Measurements from ENCODE around the gene HEBP1. TPM values are rescaled to one million over a fixed set of nuclear protein-coding genes. Genes with fewer than 3 reads are reported as not detected.

HEBP1 gene
- total and polyA plus RNA-seq, 5 donors from 2014 or later: 12.1 to 26.3 (median 21.8) TPM

DNA sequence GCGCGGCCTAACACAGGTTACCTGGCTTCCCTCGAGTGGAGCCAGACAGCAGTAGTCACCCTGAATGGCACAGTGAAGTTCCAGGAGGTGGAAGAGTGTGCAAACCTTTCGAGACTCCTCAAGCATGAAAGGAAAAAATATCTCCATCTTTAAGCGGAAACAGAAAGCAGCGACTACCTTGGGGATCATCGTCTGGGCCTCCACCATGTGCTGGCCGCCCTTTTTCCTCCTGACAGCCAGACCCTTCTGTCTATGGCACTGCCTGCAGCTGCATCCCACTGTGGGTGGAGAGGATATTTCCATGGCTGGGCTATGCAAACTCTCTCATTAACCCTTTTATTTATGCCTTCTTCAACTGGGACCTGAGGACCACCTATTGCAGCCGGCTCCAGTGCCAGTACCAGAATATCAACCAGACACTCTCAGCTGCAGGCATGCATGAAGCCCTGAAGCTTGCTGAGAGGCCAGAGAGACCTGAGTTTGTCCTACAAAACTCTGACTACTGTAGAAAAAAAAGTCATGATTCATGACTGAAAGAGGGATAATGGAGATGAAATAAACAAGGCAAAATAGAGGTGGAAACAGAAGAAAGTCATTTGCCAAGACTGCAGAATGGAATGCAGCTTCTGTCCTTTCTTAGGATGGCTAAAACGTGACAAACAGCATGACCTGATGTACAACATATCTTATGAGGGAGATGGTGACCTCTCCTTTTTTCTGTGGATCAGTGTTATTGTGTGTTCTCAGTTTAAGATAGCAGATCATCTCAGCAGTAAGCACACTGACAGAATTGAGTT is 2.4 kb upstream of the HEBP1 start:
- Histone ChIP-seq H3K27me3 (ENCODE audit: control insufficient read depth, insufficient read depth, low read length) (peaks cover 5% of the 10 kb centered on the region), H3K9me3 (ENCODE audit: control insufficient read depth in 2 of 2, low read length in 2 of 2) (no peaks in the 10 kb centered on the region), H3K27ac (ENCODE audit: insufficient read depth, low read length, poor library complexity, severe bottlenecking) (no peak overlapping the region), H3K4me1 (ENCODE audit: control insufficient read depth, insufficient read depth, low read length, poor library complexity, severe bottlenecking) (peaks cover 21% of the 10 kb centered on the region), H3K36me3 (ENCODE audit: control insufficient read depth, insufficient read depth, low read length) (no peaks in the 10 kb centered on the region), H3K4me3 (ENCODE audit: low read depth, low read length) (no peak overlapping the region)
- peaks cover under 1 to 37% (median 15%) of the 10 kb centered on the region in 4 donors for H3K4me1 Mint-ChIP-seq
- peaks cover 4% of the 10 kb centered on the region for H3K27me3 Mint-ChIP-seq
- peak overlapping the region; percentile 43 to 88 (median 86) for H3K4me3 Mint-ChIP-seq
- peak overlapping the region in 2 of 3 donors; percentile 60 to 93 for H3K27ac Mint-ChIP-seq
- DNase-seq (no peak), ATAC-seq (ENCODE audit: low read depth in 2 of 2) (no peak)
- no peaks in the 10 kb centered on the region for H3K36me3 Mint-ChIP-seq
- H3K9me3 Mint-ChIP-seq: peaks cover 0 to 1% (median 0%) of the 10 kb centered on the region in 7 donors

DNA sequence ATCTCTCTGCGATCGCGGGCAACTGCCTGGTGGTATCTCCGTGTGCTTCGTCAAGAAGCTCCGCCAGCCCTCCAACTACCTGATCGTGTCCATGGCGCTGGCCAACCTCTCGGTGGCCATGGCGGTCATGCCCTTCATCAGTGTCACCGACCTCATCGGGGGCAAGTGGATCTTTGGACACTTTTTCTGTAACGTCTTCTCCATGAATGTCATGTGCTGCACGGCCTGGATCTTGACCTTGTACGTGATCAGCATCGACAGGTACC is 1.6 kb upstream of the HEBP1 start:
- no peaks in the 10 kb centered on the region for H3K9me3 ChIP-seq (ENCODE audit: control insufficient read depth in 2 of 2, low read length in 2 of 2)
- no peaks in the 10 kb centered on the region for H3K36me3 ChIP-seq (ENCODE audit: control insufficient read depth, insufficient read depth, low read length)
- H3K27ac Mint-ChIP-seq: peak overlapping the region in 2 of 3 donors; percentile 84 to 93
- no peak overlapping the region for H3K27ac ChIP-seq (ENCODE audit: insufficient read depth, low read length, poor library complexity, severe bottlenecking)
- peak overlapping the region; percentile 43 to 88 (median 86) for H3K4me3 Mint-ChIP-seq
- peaks cover 9 to 42% (median 18%) of the 10 kb centered on the region in 4 donors for H3K4me1 Mint-ChIP-seq
- no peak for DNase-seq
- peaks cover 0 to 1% (median 0%) of the 10 kb centered on the region in 7 donors for H3K9me3 Mint-ChIP-seq
- no peaks in the 10 kb centered on the region for H3K27me3 Mint-ChIP-seq
- peaks cover 21% of the 10 kb centered on the region for H3K4me1 ChIP-seq (ENCODE audit: control insufficient read depth, insufficient read depth, low read length, poor library complexity, severe bottlenecking)
- H3K27me3 ChIP-seq (ENCODE audit: control insufficient read depth, insufficient read depth, low read length): peaks cover 5% of the 10 kb centered on the region
- H3K36me3 Mint-ChIP-seq: no peaks in the 10 kb centered on the region
- ATAC-seq (ENCODE audit: low read depth in 2 of 2): no peak
- peak overlapping the region; percentile 37 for H3K4me3 ChIP-seq (ENCODE audit: low read depth, low read length)

DNA sequence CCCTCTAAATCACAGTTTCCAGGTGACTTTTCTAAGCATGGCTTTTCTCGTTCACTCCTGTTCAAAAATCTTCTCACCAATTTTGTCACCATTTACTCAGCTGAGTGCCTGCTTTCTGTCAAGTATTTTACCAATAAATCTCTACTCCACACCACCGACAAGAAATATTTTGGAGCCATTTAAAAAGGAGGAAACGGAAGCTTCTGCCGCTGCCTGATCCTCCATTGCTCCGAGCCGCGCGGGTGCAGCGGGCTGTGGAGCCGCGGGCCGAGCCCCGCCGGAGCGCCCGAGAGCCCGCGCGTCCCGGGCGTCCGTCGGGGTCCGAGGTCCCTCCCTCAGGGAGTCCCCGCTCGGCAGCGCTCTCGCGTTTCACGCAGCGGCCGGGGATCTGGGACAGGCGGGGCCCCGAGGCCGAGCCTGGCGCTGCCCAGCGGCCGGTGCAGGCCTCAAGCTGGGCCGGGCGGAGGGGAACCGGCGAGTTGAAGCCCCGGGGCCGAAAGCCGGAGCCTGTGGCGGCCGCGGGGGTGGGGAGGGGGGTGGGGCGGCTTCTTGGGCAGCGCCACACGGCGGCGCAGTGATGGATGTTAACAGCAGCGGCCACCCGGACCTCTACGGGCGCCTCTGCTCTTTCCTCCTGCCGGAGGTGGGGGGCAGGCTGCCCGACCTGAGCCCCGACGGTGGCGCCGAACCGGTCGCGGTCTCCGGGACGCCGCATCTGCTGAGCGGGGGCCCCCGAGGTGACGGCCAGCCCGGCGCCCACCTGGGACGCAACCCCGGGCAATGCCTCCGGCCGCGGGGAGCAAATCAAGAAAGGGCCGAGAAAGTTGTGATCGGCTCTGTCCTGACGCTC is 1.1 kb upstream of the HEBP1 start:
- no peaks in the 10 kb centered on the region for H3K27me3 Mint-ChIP-seq
- H3K27ac Mint-ChIP-seq: peak overlapping the region; percentile 78 to 94 (median 89)
- peaks cover 10 to 45% (median 18%) of the 10 kb centered on the region in 4 donors for H3K4me1 Mint-ChIP-seq
- peak; percentile 4 to 9 for ATAC-seq (ENCODE audit: low read depth in 2 of 2)
- no peaks in the 10 kb centered on the region for H3K9me3 ChIP-seq (ENCODE audit: control insufficient read depth in 2 of 2, low read length in 2 of 2)
- peak overlapping the region; percentile 92 to 98 (median 92) for H3K4me3 Mint-ChIP-seq
- peaks cover 21% of the 10 kb centered on the region for H3K4me1 ChIP-seq (ENCODE audit: control insufficient read depth, insufficient read depth, low read length, poor library complexity, severe bottlenecking)
- H3K36me3 Mint-ChIP-seq: no peaks in the 10 kb centered on the region
- H3K36me3 ChIP-seq (ENCODE audit: control insufficient read depth, insufficient read depth, low read length): no peaks in the 10 kb centered on the region
- peaks cover 0 to 1% (median 0%) of the 10 kb centered on the region in 7 donors for H3K9me3 Mint-ChIP-seq
- H3K4me3 ChIP-seq (ENCODE audit: low read depth, low read length): peak overlapping the region; percentile 93
- peaks cover 5% of the 10 kb centered on the region for H3K27me3 ChIP-seq (ENCODE audit: control insufficient read depth, insufficient read depth, low read length)
- peak overlapping the region; percentile 79 for H3K27ac ChIP-seq (ENCODE audit: insufficient read depth, low read length, poor library complexity, severe bottlenecking)
- DNase-seq: peak; percentile 23 to 60 (median 57)

DNA sequence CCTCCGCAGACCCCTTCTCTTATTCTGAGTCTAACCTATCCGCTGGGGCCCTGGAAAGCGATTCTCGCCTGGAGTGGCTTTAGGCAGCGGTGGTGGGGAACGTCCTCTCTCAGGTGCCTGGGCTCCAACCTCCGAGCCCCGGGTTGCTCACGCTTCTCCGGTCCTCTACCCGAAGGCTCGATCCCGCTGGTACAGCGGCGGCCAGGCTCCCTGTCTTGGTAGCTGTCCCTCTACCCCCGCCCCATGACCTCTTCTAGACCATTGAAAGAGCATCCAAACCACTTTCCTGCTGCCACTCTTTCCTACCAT is 505 bp upstream of the HEBP1 start:
- Mint-ChIP-seq H3K9me3 (peaks cover 0 to 1% (median 0%) of the 10 kb centered on the region in 7 donors), H3K27me3 (no peaks in the 10 kb centered on the region), H3K4me1 (peaks cover 10 to 45% (median 18%) of the 10 kb centered on the region in 4 donors), H3K27ac (peak overlapping the region; percentile 78 to 94 (median 89)), H3K36me3 (no peaks in the 10 kb centered on the region), H3K4me3 (peak overlapping the region; percentile 92 to 98 (median 92))
- H3K27ac ChIP-seq (ENCODE audit: insufficient read depth, low read length, poor library complexity, severe bottlenecking): peak overlapping the region; percentile 79
- ATAC-seq (ENCODE audit: low read depth in 2 of 2): peak; percentile 20 to 22
- H3K9me3 ChIP-seq (ENCODE audit: control insufficient read depth in 2 of 2, low read length in 2 of 2): no peaks in the 10 kb centered on the region
- H3K4me1 ChIP-seq (ENCODE audit: control insufficient read depth, insufficient read depth, low read length, poor library complexity, severe bottlenecking): peaks cover 21% of the 10 kb centered on the region
- peaks cover 5% of the 10 kb centered on the region for H3K27me3 ChIP-seq (ENCODE audit: control insufficient read depth, insufficient read depth, low read length)
- DNase-seq: no peak
- H3K4me3 ChIP-seq (ENCODE audit: low read depth, low read length): peak overlapping the region; percentile 93
- H3K36me3 ChIP-seq (ENCODE audit: control insufficient read depth, insufficient read depth, low read length): no peaks in the 10 kb centered on the region

DNA sequence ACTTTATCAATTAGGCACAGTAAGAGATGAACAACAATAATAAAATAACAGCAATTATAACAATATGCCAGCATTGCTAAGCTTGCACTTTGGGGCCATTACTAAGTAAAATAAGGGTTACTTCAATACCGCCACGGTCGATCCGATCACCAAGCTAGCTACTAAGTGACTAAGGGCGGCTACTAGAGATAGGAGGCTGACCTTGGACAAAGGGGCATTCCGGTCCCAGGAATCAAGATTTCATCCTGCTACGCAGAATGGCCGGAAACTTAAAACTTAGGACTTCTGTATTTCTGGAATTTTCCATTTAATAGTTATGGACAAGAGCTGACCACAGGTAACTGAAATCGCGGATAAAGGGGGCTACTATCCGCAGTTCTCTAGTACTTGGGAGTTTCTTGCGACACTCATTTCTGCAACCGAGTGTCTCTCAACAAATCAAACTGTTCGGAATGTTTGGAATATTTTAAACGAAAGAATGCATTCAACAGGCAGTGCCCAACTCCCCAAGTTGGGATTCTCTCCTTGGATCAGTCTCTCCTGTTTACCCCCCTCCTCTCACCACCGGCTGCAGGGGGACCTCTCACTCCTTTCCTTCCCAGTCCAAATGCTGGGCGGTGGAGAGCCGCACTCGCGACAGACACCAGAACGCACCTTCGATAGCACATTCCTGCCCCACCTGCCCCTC is 650 bp downstream of the HEBP1 start:
- Mint-ChIP-seq H3K27ac (peak overlapping the region; percentile 76 to 94 (median 89)), H3K27me3 (no peaks in the 10 kb centered on the region), H3K9me3 (peaks cover 0 to 1% (median 0%) of the 10 kb centered on the region in 7 donors), H3K36me3 (no peaks in the 10 kb centered on the region), H3K4me3 (peak overlapping the region; percentile 92 to 98 (median 92)), H3K4me1 (peaks cover 10 to 46% (median 18%) of the 10 kb centered on the region in 4 donors)
- peaks cover 3% of the 10 kb centered on the region for H3K27me3 ChIP-seq (ENCODE audit: control insufficient read depth, insufficient read depth, low read length)
- peaks cover 21% of the 10 kb centered on the region for H3K4me1 ChIP-seq (ENCODE audit: control insufficient read depth, insufficient read depth, low read length, poor library complexity, severe bottlenecking)
- no peak overlapping the region for H3K27ac ChIP-seq (ENCODE audit: insufficient read depth, low read length, poor library complexity, severe bottlenecking)
- ATAC-seq (ENCODE audit: low read depth in 2 of 2) (no peak), DNase-seq (no peak)
- no peaks in the 10 kb centered on the region for H3K36me3 ChIP-seq (ENCODE audit: control insufficient read depth, insufficient read depth, low read length)
- no peaks in the 10 kb centered on the region for H3K9me3 ChIP-seq (ENCODE audit: control insufficient read depth in 2 of 2, low read length in 2 of 2)
- peak overlapping the region; percentile 64 for H3K4me3 ChIP-seq (ENCODE audit: low read depth, low read length)

DNA sequence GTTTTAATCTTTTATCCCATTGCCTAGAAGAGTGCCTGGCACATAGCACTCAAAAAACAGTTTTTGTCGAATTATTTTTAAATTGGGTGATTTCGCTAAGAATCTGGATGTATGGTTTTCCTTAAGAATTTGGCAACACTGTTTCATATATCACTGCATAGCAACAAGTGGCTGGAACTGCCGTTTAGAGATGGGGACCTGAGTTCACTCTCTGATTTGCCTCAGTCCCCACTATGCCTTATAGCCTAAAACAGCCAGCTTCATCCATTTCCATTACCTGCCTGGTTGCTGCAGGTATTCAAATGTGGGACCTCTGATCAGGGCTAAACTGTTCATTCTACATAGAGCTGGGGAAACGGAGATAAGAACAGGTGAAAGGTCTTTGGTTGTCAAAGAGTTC is 1.8 kb downstream of the HEBP1 start:
- H3K4me1 ChIP-seq (ENCODE audit: control insufficient read depth, insufficient read depth, low read length, poor library complexity, severe bottlenecking): peaks cover 21% of the 10 kb centered on the region
- no peaks in the 10 kb centered on the region for H3K36me3 ChIP-seq (ENCODE audit: control insufficient read depth, insufficient read depth, low read length)
- DNase-seq (no peak), ATAC-seq (ENCODE audit: low read depth in 2 of 2) (no peak)
- H3K27me3 ChIP-seq (ENCODE audit: control insufficient read depth, insufficient read depth, low read length): peaks cover 3% of the 10 kb centered on the region
- H3K9me3 ChIP-seq (ENCODE audit: control insufficient read depth in 2 of 2, low read length in 2 of 2): no peaks in the 10 kb centered on the region
- Mint-ChIP-seq H3K9me3 (peaks cover 0 to 1% (median 0%) of the 10 kb centered on the region in 7 donors), H3K4me1 (peaks cover 10 to 48% (median 19%) of the 10 kb centered on the region in 4 donors), H3K27me3 (no peaks in the 10 kb centered on the region), H3K27ac (peak overlapping the region in 1 of 3 donors; percentile 69), H3K36me3 (peaks cover 4% of the 10 kb centered on the region), H3K4me3 (peak overlapping the region in 2 of 4 donors; percentile 15 to 92)
- H3K27ac ChIP-seq (ENCODE audit: insufficient read depth, low read length, poor library complexity, severe bottlenecking): no peak overlapping the region
- no peak overlapping the region for H3K4me3 ChIP-seq (ENCODE audit: low read depth, low read length)

DNA sequence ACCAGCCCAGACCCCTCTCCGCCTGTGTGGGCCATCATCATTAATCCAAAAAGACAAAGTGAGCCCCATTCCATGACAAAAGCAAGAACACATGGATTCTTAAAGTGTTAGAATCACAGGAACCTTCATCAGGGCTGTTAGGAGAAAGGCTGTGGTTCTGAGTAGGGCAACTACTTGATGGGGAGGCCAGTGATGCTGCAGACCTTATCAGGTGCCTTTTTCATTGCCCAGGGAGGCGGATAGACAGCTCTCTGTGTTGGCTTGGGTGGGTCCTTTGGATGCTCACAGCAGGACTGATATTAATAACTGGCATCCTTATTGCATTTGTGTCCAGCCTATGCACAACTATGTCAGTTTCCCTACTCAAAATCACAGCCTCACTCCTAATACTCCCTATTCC is 2.3 kb downstream of the HEBP1 start:
- H3K4me3 ChIP-seq (ENCODE audit: low read depth, low read length): no peak overlapping the region
- peaks cover 4% of the 10 kb centered on the region for H3K36me3 Mint-ChIP-seq
- ATAC-seq (ENCODE audit: low read depth in 2 of 2): no peak
- H3K27ac ChIP-seq (ENCODE audit: insufficient read depth, low read length, poor library complexity, severe bottlenecking): no peak overlapping the region
- peaks cover 21% of the 10 kb centered on the region for H3K4me1 ChIP-seq (ENCODE audit: control insufficient read depth, insufficient read depth, low read length, poor library complexity, severe bottlenecking)
- peaks cover 0 to 1% (median 0%) of the 10 kb centered on the region in 7 donors for H3K9me3 Mint-ChIP-seq
- peak overlapping the region in 2 of 4 donors; percentile 75 to 92 for H3K4me3 Mint-ChIP-seq
- no peaks in the 10 kb centered on the region for H3K9me3 ChIP-seq (ENCODE audit: control insufficient read depth in 2 of 2, low read length in 2 of 2)
- no peaks in the 10 kb centered on the region for H3K36me3 ChIP-seq (ENCODE audit: control insufficient read depth, insufficient read depth, low read length)
- no peak for DNase-seq
- peaks cover 2% of the 10 kb centered on the region for H3K27me3 ChIP-seq (ENCODE audit: control insufficient read depth, insufficient read depth, low read length)
- no peaks in the 10 kb centered on the region for H3K27me3 Mint-ChIP-seq
- H3K27ac Mint-ChIP-seq: peak overlapping the region in 1 of 3 donors; percentile 69
- H3K4me1 Mint-ChIP-seq: peaks cover 10 to 46% (median 19%) of the 10 kb centered on the region in 4 donors
